Stomach (tissue), 8 donors: ENCODE results near the gene ZNF611. TPM values are rescaled to one million over a fixed set of nuclear protein-coding genes. Genes with fewer than 3 reads are reported as not detected.

Experiments used
- polyA plus RNA-seq, 3 donors: library from polyadenylated mRNA; stranded (reverse); fragments of 200-250 nt; gene quantifications; one replicate each; pipeline ENCODE4 v1.2.3, GENCODE V29; 2013
- total RNA-seq, 5 donors: library from RNA; depleted of rRNA; stranded (reverse); fragments of >200 nt; gene quantifications; one replicate each; pipeline versions ENCODE4 v1.1.0 to v1.2.3, GENCODE V29; 2014 to 2016
- donor health status: healthy with polysubstance abuse.
- donor health status: Bipolar disorder and iron deficiency.
- donor health status: healthy.

The ZNF611 gene
- total and polyA plus RNA-seq, 8 donors: 1.6 to 58.5 (median 6.3) TPM

Other genes with a start within 250 kb of the ZNF611 start
- gene ZNF808, start 207.4 kb downstream of the ZNF611 start, total RNA-seq: 10 to 100 TPM; 11.7 to 41.5 (median 24.8) TPM
- gene ZNF808, start 207.4 kb downstream of the ZNF611 start, polyA plus RNA-seq: 1 to 10 TPM in 2 of 3 donors, under 1 TPM in 1; 0.92 to 1.9 (median 1.5) TPM
- 10 to 100 TPM in 2 of 5 donors, 1 to 10 TPM in 3; 1.2 to 28.1 (median 9.0) TPM for gene ZNF701, start 164.8 kb downstream of the ZNF611 start, total RNA-seq
- 1 to 10 TPM; 4.1 to 4.7 (median 4.2) TPM for gene ZNF701, start 164.8 kb downstream of the ZNF611 start, polyA plus RNA-seq
- gene ZNF83, start 96.7 kb downstream of the ZNF611 start, total RNA-seq: 100 to 1,000 TPM in 1 of 5 donors, 10 to 100 TPM in 4; 11.0 to 115 (median 35.8) TPM
- gene ZNF83, start 96.7 kb downstream of the ZNF611 start, polyA plus RNA-seq: 10 to 100 TPM; 10.3 to 36.5 (median 19.1) TPM
- gene ZNF600, start 51.7 kb upstream of the ZNF611 start, total RNA-seq: 10 to 100 TPM in 2 of 5 donors, 1 to 10 TPM in 3; 1.8 to 53.9 (median 8.8) TPM
- 10 to 100 TPM in 1 of 3 donors, 1 to 10 TPM in 2; 4.7 to 10.2 (median 5.7) TPM for gene ZNF600, start 51.7 kb upstream of the ZNF611 start, polyA plus RNA-seq
- gene ZNF28, start 86.6 kb upstream of the ZNF611 start, total RNA-seq: 10 to 100 TPM in 2 of 5 donors, 1 to 10 TPM in 3; 3.2 to 78.6 (median 4.7) TPM
- gene ZNF28, start 86.6 kb upstream of the ZNF611 start, polyA plus RNA-seq: 1 to 10 TPM; 2.3 to 5.2 (median 3.9) TPM
- 10 to 100 TPM in 4 of 5 donors, 1 to 10 TPM in 1; 6.2 to 53.1 (median 27.2) TPM for gene ZNF468, start 122.6 kb upstream of the ZNF611 start, total RNA-seq
- 10 to 100 TPM in 1 of 3 donors, 1 to 10 TPM in 2; 5.8 to 11.9 (median 9.5) TPM for gene ZNF468, start 122.6 kb upstream of the ZNF611 start, polyA plus RNA-seq
- gene ZNF320, start 162.6 kb upstream of the ZNF611 start, total RNA-seq: 10 to 100 TPM in 4 of 5 donors, not detected in 1; 23.5 to 94.6 (median 33.2) TPM
- 1 to 10 TPM in 2 of 3 donors, not detected in 1; 3.0 to 3.7 TPM for gene ZNF320, start 162.6 kb upstream of the ZNF611 start, polyA plus RNA-seq
- 10 to 100 TPM in 2 of 5 donors, 1 to 10 TPM in 2, under 1 TPM in 1; 0.29 to 13.4 (median 9.3) TPM for gene ZNF888, start 188.4 kb upstream of the ZNF611 start, total RNA-seq
- gene ZNF888, start 188.4 kb upstream of the ZNF611 start, polyA plus RNA-seq: 1 to 10 TPM; 2.6 to 5.7 (median 3.9) TPM
- gene ZNF816, start 227.8 kb upstream of the ZNF611 start, total RNA-seq: 10 to 100 TPM in 4 of 5 donors, 1 to 10 TPM in 1; 2.9 to 41.4 (median 16.9) TPM
- gene ZNF816, start 227.8 kb upstream of the ZNF611 start, polyA plus RNA-seq: 1 to 10 TPM; 3.2 to 4.0 (median 3.8) TPM